Heart right ventricle (tissue), 16 donors: Measurements from ENCODE around the gene DDX19B. TPM values are rescaled to one million over a fixed set of nuclear protein-coding genes. Genes with fewer than 3 reads are reported as not detected.

Experiments used
- ATAC-seq, 8 donors: fragments of 200-7000 bp; cut with Tn5 transposase; one replicate each; pipeline ENCODE4 v1.9.1; 2020; ENCODE audit warnings: mild to moderate bottlenecking in 8 of 8, moderate library complexity in 8 of 8, moderate number of reproducible peaks in 1 of 8
- DNase-seq, 2 donors: peaks; one replicate each; pipeline ENCODE4 v3.0.0-alpha.2; 2020
- H3K27ac ChIP-seq, 10 donors: fragments of 200-600 bp; sonication (generic) in 2 of 10; one replicate each; pipeline versions ENCODE4 v1.5.0 to v1.8.0; 2020 to 2022; ENCODE audit warnings: mild to moderate bottlenecking in 3 of 10
- H3K27me3 ChIP-seq, 7 donors: fragments of 200-600 bp; one replicate each; pipeline ENCODE4 v1.8.0; 2021 to 2022; ENCODE audit warnings: mild to moderate bottlenecking in 2 of 7
- H3K36me3 ChIP-seq, 9 donors: fragments of 200-600 bp; sonication (generic) in 1 of 9; one replicate each; pipeline versions ENCODE4 v1.5.0 to v1.8.0; 2020 to 2022; ENCODE audit warnings: mild to moderate bottlenecking in 2 of 9
- H3K4me1 ChIP-seq, 9 donors: fragments of 200-600 bp; sonication (generic) in 1 of 9; one replicate each; pipeline versions ENCODE4 v1.5.0 to v1.8.0; 2020 to 2022; ENCODE audit warnings: mild to moderate bottlenecking in 4 of 9
- H3K4me3 ChIP-seq, 10 donors: fragments of 200-600 bp; sonication (generic) in 2 of 10; one replicate each; pipeline versions ENCODE4 v1.5.0 to v1.8.0; 2020 to 2022; ENCODE audit warnings: mild to moderate bottlenecking in 7 of 10, moderate library complexity in 2 of 10
- H3K9me3 ChIP-seq, 11 donors: fragments of 200-600 bp in 10 of 11; sonication (generic) in 2 of 11; one replicate each; pipeline versions ENCODE4 v1.5.0 to v1.8.0; 2013 to 2022; ENCODE audit warnings: mild to moderate bottlenecking in 2 of 11, control low read depth in 1 of 11, moderate library complexity in 1 of 11
- CTCF ChIP-seq, 9 donors: fragments of 200-600 bp; sonication (generic) in 2 of 9; IDR thresholded peaks; one replicate each; pipeline versions ENCODE4 v1.5.0 to v1.8.0; 2021 to 2022; ENCODE audit warnings: antibody characterized with exemption in 9 of 9, mild to moderate bottlenecking in 5 of 9, moderate library complexity in 1 of 9
- WGBS, 2 donors: extraction: QIAGEN DNeasy Blood & Tissue Kit; methylation state at CpG; one replicate each; pipeline ENCODE4 v1.1.7; 2013; ENCODE audit warnings: inconsistent platforms in 1 of 2; 5-methylcytosine and 5-hydroxymethylcytosine counted together
- intact Hi-C, 10 donors: fragments of 100-400 bp; cut with DNase I; formaldehyde crosslinking; loops; one replicate each; pipeline versions ENCODE4 v1.11.1 to v1.14.2; 2022
- polyA plus RNA-seq, 2 donors: library from polyadenylated mRNA; stranded (reverse); fragments of 200-250 nt; gene quantifications; one replicate each; pipeline ENCODE4 v1.2.3, GENCODE V29; 2013
- total RNA-seq, 10 donors: library from RNA; stranded (reverse); fragmentation: NEBNext Ultra II Directional in 3 of 10; extraction: Animal tissue kit (Norgen Biotek cat#: 25700) in 3 of 10; gene quantifications; one replicate each; pipeline versions ENCODE4 v1.2.1 to v1.2.4, GENCODE V29; 2021 to 2023
- donor health status: Arrhythmogenic right ventricular cardiomyopathy.
- donor health status: ischemic (EF 13 %, LVEDD 7.1; RV severe dilation, severe dysfunction).
- donor health status: healthy with polysubstance abuse.
- donor health status: DM: no; HTN: yes; CAD: no.
- donor health status: DM: no; HTN: no; CAD: no.
- donor health status: ischemic (EF 25% LVEDD 6.9; RV normal size, moderate dysfunction).
- donor health status: ischemic (EF 25% LVEDD 5.7; RV mildly dilated, moderate dysfunction).
- donor health status: healthy.
- donor health status: DM: yes; HTN: yes; CAD: no.
- donor health status: Ischemic cardiomyopathy.
- donor health status: ischemic (EF 35%, LVEDD 5.7; RV mildly dilated, moderate dysfunction).
- donor health status: nonischemic (EF 11% LVEDD 7.7; RV severe dilation, severe dysfunction).
- donor health status: DM: yes; HTN: yes; CAD: no.
- donor health status: PGD.
- donor health status: ischemic (EF 29% LVEDD 5.4; RV normal size, mild dysfunction).
- donor health status: nonischemic (EF 23%, LVEDD 6.1; RV moderate dilation, normal function).

The DDX19B gene
- total and polyA plus RNA-seq, 12 donors = 11.6 to 25.3 (median 20.2) TPM

DNA sequence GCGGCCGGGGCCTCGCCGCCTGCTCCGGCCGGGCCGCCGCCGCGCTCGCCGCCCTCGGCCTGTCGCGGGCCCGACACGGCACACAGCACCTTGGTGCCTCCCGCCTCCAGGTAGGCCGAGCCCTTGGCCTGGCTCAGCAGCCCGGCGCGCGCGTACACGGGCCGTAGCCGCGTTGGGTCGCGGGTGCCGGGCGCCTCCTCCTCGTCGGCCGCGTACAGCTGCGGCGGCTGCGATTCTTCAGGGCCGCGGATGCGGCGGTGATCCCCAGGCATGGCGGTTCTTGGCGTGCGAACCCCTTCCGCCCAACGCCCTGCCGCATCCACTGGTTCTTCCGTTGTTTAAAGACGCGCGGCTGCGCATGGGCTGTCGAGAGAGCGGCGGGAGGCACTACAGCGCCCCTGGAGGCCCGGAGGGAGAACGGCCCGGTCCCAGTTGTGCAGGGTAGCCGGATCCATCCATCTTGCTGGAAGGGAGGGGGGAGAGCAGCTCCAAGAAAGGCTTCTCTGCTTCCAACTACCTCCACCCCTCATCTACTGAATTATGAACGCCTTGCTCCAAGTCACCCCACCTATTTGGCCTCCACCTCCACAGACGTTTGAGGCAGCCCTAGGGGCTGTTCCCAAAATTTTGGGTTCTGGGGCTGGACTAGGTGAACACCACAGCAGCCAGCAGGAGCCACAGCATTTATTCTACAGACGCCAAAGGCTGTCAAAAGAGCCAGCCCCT is 47.2 kb upstream of the DDX19B start, which contains the start of gene EXOSC6:
TSS of gene EXOSC6 (minus strand) at position 312 of the 726 bp plus-strand sequence. CDS start at position 272, 40 bp downstream.
- DNase-seq (peak; percentile 90 to 92), ATAC-seq (peak; percentile 97 to 98 (median 97))
- Histone ChIP-seq H3K9me3 (no peaks in the 10 kb centered on the region), H3K4me3 (peak within 1 kb of the TSS; percentile 68 to 84 (median 78)), H3K27ac (peak within 1 kb of the TSS; percentile 74 to 94 (median 88)), H3K4me1 (peaks cover 4 to 28% (median 22%) of the 10 kb centered on the region in 9 donors), H3K27me3 (no peaks in the 10 kb centered on the region), H3K36me3 (peaks cover 0 to 74% (median 42%) of the 10 kb centered on the region in 9 donors)
- intact Hi-C loops = loop anchor here in 3 of 10 donors (10.0 kb wide), 2 partner anchors 87 to 97 kb away; no protein-coding TSS in a partner anchor
- WGBS, 2 donors = 2 to 3% methylated on average over 65 of the region's 65 CpGs
- peak; percentile 84 to 98 (median 93) for TF ChIP-seq CTCF (IDR thresholded peaks at IDR 0.05)

GRCh38 chr16:70252355-70252988 is 46.5 kb upstream of the DDX19B start:
- 80 to 85% methylated on average over 21 of the region's 21 CpGs for WGBS, 2 donors
- peaks cover 4 to 32% (median 22%) of the 10 kb centered on the region in 9 donors for H3K4me1 ChIP-seq
- ATAC-seq = peak in 1 of 8 donors; percentile 4
- peaks cover 0 to 77% (median 47%) of the 10 kb centered on the region in 9 donors for H3K36me3 ChIP-seq
- no peak for DNase-seq
- peak overlapping the region in 1 of 10 donors; percentile 70 for H3K4me3 ChIP-seq
- H3K27me3 ChIP-seq = no peaks in the 10 kb centered on the region
- intact Hi-C loops = loop anchor here in 3 of 10 donors (10.0 kb wide), 2 partner anchors 88 to 98 kb away; no protein-coding TSS in a partner anchor
- peak overlapping the region in 2 of 10 donors; percentile 35 to 94 for H3K27ac ChIP-seq
- H3K9me3 ChIP-seq = no peaks in the 10 kb centered on the region
- TF ChIP-seq CTCF (IDR thresholded peaks at IDR 0.05) = peak in 4 of 9 donors; percentile 21 to 30 (median 24)

DNA sequence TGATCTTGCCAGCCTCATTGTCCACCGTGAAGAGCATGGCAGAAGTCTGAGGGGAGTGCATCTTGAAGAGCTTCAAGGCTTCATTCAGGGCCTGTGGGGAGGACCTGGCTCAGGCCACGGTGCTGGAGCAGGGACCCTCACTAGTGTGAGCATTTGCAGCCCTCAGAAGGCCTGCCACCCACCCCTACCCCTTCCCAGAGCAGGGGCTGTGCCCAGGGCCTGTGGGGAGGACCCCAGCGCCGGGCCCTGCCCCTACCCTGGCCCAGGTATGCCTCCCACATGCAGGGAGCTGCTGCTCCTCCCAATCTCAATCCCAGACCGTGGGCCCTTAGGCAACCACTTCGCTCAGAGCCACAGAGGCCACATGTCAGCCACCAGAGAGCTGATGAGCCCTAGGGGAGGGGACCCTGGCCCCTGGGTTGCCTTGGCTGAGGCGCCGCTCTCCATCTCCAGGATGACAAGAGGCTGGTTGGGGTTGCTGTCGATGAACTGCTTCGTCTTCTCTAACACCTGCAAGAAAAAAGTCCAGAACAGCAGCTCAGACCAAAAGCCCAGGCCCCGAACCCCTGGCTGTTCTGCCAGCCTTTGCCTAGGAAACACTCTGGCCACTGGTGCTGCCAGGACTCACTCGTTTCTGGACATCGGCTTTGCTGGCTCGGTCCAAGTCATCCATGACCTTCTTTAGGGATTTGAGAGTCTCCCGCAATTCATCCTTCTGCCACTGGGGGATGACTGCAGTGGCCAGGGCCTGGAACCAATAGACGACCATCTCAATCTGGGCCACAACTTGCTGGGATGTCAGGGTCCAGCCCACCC is 45.5 kb upstream of the DDX19B start:
- H3K9me3 ChIP-seq = no peaks in the 10 kb centered on the region
- TF ChIP-seq CTCF (IDR thresholded peaks at IDR 0.05) = peak in 8 of 9 donors; percentile 28 to 51 (median 36)
- no peak overlapping the region for H3K27ac ChIP-seq
- peaks cover 4 to 32% (median 24%) of the 10 kb centered on the region in 9 donors for H3K4me1 ChIP-seq
- ATAC-seq (peak in 1 of 8 donors; percentile 12), DNase-seq (peak in 1 of 2 donors; percentile 30)
- no peaks in the 10 kb centered on the region for H3K27me3 ChIP-seq
- H3K4me3 ChIP-seq = no peak overlapping the region
- peaks cover 0 to 79% (median 57%) of the 10 kb centered on the region in 9 donors for H3K36me3 ChIP-seq
- 77 to 81% methylated on average over 16 of the region's 16 CpGs for WGBS, 2 donors
- intact Hi-C loops = loop anchor here in 3 of 10 donors (10.0 kb wide), 2 partner anchors 89 to 99 kb away; no protein-coding TSS in a partner anchor
